DMS153 (cell line): ENCODE measurements around the gene KCNN4.
"Not testable (repeated sequence)": the region's sequence is repeated elsewhere in the genome, so short reads cannot be mapped to it uniquely, and the experiment has no call there.

Experiments
- DNase-seq: peaks from one replicate; lab custom pipeline; 2025; lab: John Stamatoyannopoulos, UW

KCNN4 gene

DNA sequence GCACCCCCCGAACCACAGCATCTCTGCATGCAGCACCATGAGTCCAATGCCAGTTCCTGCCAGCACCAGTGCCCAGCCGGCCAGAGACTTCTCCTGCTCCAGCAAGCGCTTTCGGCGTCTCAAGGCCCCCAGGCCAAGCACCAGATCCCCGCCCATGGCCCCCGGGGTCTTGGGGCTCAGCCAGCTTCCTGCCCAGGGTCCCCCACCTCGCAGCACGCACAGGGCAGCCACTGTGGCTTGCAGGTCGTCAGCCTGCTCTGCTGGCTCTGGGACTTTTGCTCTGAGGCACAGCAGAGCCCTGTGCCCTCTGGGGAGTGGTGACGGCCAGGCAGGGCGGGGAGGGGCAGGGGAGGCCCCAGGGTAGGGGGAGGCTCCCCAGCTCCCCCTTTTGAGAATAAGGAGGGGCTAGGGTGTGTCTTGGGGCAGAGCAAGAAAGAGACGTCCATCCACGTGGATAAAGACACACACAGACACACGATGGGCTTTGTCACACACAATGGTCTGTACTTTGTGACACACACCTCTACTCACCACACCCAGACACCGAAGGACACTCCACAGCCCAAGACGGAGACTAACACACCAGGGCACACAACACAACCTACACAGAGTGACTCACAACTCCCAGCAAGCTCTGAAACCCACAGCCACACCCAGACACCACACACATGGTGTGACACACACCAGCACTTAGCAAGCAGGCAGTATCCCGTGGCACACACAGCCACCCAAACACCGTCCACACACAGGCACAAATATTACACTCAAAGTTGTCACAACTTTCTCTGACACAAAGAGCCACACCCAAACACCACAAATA, at the start of gene KCNN4:
KCNN4 (minus strand) TSS at position 268 of the 820 bp plus-strand sequence; CDS start at position 156, 112 bp downstream.
- DNase-seq: no peak

DNA sequence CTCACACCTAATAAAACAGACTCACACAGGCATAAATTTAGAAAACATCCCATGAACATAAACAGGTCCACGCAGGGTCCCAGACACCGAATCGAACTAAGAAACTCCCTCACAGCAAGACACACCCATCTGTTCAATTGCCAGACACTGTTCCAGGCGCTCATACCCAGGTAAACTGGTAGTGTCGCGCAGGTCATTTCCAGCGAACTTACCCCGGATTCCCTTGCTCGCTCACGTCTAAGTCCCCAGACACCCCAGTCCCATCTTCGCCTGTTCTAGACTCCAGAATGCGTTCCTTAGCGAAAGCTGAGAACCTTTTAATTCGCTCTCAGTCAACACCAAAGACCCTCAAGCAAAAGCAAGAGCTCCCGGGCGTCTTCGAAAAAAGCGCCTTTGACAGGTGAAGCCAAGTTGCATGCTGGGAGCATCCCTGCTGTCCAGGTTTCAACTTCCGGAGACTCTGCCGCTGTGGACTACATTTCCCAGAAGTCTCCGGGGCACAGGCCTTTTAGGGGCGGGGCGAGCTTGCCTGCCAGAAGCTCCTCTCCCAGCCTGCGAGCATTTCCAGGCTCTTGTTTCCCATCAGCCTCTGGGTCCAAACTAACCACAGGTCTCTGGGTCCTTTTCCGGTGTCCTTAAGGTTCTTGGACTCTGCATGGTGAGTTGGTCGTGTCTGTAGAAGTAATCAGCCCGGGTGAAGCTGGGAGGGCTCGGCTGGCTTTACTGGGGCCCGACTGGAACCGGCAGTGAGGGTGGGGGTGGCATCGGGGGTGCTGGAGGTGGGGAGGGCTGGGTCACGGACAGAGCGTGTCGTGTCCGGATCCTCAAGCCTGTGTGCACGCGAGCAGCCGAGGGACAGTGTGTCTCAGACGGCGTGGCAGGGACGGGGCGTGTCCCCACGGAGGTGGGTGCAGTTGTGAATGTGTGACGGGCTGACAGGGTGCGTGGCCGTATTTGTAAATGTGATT, 46.3 kb upstream of the KCNN4 start, which contains the start of gene ZNF283:
ZNF283 (plus strand) TSS at position 535 of the 968 bp plus-strand sequence. CDS start 6,184 bp downstream, outside the sequence.
- peak; percentile 78 for DNase-seq

DNA sequence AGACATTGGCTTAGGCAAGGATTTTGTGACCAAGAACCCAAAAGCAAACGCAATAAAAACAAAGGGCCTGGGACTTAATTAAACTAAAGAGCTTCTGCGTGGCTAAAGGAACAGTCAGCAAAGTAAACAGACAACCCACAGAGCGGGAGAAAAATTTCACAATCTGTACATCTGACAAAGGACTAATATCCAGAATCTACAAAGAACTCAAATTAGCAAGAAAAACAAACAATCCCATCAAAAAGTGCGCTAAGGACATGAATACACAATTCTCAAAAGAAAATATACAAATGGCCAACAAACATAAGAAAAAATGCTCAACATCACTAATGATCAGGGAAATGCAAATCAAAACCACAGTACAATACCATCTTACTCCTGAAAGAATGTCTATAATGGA, 43.8 kb upstream of the KCNN4 start:
- DNase-seq: not testable (repeated sequence)

DNA sequence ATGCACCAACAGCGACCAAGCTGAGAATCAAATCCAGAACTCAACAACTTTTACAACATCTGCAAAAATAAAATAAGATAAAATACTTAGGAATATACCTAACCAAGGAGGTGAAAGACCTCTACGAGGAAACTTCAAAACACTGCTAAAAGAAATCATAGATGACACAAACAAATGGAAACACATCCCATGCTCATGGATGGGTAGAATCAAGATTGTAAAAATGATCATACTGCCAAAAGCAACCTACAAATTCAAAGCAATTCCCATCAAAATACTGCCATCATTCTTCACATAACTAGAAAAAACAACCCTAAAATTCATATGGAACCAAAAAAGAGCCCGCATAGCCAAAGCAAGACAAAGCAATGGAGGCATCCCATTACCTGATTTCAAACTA, 43.1 kb upstream of the KCNN4 start:
- not testable (repeated sequence) for DNase-seq

DNA sequence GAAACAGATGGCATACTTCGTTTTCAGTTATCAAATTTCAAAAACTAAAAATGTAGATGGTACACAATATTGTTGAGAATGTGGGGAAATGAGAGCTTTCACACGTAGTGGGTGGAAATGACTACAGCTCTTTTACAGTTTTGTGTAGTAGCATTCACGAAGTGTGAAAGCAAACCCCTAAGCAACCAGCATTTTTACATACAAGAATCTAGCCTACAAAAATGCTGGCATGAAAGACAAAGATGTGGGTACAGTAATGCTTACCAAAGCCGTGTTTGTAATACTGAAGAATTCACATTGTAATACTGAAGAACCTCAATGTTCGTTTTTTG, 40.1 kb upstream of the KCNN4 start:
- no peak for DNase-seq

DNA sequence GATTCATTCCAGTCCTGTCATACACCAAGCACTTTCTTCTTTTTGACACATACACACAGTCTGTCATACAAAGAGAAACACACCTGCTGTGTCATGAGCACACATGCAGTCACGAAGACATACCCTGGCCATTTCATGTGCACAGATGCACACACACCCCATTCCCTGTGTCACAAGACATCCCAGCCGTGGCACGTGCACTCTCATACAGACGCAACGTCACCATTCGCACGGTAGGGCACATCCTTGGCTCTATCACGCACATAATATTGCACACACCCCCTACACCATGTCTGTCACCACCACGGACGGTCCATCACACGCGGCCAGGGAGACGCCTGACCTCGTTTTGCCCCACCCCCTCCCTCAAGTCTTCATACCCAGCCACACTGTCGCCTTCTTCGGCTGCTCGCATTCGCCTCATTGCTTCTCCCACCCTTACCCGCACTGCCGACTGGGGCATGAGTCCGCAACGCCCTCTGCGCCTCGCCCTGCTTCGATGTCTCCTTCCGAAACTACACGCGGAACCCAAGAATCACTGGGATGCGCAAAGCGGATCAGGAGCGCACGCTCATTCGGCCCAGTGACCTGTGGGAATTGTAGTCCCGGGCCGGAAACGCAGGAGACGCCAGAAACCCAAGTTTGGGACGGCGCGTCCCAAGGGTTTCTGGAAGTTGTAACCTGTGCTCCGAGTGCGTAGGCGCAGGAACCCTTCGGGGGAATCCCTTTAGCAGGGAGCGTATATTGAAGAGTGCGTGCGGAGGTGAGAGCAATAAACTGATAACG, 39.5 kb upstream of the KCNN4 start:
- DNase-seq: no peak

DNA sequence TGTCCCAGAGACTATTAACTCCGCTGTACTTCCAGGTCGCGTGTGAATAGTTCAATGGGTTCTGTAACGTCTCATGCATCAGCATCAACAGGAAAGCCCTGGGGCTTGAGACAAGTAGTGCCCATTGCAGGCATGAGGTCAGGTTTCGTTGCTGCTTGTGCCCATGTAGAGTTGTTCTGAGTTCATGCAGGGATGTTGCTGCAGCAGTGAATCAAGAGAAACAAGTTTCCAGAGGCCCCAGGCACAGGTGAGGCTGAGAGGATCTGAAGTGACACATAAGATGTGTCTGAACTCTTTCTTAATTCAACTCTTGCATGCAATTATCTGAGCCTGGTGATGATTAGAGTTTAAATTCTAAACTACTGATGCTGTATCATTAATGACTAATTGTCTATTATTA, 37.7 kb upstream of the KCNN4 start:
- no peak for DNase-seq

DNA sequence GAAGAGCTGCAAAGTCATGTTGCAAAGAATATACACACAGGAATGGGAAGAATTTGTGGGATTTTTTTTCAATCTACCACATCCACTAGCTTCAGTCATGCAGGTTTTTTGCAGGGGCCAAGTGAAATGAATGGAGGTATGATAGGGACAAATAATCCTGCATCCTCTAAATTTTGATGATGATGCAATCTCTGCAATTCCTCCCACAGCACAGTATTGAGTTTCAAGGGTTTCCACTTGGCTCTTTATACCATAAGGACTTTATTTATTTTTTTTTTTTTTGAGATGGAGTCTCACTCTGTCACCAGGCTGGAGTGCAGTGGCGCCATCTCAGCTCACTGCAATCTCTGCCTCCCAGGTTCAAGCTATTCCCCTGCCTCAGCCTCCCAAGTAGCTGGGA, 36.7 kb upstream of the KCNN4 start:
- not testable (repeated sequence) for DNase-seq

DNA sequence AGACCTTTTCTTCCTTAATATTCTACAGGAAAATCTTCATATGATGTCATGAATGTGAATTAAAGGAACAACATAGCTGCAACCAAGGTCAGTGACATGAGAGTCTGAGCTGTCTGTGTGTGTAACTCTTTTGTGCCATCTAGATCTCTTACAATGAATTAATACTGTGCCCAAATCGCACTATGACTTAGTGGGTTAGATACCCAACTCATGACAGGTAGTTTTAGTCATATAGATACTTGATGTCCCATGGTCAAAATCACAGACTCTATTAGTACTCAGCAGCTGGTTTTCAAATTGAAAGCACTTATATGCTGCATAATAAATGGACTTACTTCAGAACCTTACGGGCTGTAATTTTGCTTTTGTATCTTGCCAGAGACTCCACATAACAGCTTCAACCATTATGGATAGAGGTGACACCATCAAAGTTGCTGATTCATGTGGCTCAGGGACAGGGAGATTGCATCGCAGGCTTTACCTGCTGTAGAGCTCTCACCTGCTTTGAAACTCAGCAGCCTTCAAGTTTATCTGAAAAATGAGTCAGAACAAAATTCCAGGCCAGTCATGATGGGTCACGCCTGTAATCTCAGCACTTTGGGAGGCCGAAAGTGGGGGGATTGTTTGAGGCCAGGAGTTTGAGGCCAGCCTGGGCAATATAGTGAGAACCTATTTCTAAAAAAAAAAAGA, 34.0 kb upstream of the KCNN4 start:
- DNase-seq: no peak

DNA sequence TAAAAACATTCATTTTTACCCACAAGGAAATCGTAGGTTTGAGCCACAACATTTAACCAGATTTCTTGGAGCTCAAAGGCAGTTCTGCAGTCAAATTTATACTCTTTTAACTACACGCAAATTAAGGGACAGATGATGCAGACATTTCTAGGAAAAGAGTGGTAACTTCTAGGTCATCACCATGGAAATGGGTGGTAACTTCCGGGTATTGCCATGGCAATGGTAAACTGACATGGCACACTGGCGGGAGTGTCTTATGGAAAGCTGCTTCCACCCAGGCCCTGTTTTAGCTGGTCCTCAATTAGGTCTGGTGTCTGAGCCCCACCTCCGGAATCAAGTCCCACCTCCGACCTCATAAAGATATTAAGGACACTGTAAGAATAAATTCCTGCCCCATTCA, 31.9 kb upstream of the KCNN4 start:
- DNase-seq: no peak

DNA sequence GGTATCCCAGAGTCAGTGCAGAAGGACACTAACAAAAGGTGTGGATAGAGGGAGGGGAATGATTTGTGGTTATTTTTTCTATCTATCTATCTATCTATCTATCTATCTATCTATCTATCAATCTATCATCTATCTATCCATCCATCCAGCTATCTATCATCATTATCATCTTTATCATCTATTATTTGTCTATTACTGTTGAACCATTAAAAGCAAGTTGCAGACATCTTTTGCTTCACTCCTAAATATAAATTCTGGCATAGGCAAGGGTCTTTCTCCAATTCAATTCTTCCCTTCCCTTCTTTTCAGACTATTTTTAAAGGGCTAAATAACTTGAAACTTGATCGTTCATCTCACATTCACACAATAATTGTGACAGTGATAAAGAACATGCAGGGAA, 31.5 kb upstream of the KCNN4 start:
- no peak for DNase-seq

DNA sequence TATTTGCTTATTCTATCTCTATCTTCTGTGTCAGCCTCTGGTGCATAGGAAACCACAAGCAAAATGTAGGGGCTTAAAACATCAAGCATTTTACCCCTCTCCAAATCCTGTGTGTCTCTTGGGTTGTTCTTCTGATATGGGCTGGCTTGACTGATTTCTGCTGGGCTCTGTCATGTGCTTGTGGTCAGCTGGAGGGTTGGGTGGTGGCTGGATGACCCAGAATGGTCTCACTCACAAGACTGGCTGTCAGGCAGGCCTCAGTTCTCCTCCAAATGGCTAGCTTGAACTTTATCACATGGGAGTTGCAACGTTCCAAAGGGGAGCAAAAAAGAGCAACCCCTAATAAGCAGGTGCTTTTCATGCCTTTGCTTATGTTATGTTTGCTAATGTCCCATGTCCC, 31.1 kb upstream of the KCNN4 start:
- no peak for DNase-seq

DNA sequence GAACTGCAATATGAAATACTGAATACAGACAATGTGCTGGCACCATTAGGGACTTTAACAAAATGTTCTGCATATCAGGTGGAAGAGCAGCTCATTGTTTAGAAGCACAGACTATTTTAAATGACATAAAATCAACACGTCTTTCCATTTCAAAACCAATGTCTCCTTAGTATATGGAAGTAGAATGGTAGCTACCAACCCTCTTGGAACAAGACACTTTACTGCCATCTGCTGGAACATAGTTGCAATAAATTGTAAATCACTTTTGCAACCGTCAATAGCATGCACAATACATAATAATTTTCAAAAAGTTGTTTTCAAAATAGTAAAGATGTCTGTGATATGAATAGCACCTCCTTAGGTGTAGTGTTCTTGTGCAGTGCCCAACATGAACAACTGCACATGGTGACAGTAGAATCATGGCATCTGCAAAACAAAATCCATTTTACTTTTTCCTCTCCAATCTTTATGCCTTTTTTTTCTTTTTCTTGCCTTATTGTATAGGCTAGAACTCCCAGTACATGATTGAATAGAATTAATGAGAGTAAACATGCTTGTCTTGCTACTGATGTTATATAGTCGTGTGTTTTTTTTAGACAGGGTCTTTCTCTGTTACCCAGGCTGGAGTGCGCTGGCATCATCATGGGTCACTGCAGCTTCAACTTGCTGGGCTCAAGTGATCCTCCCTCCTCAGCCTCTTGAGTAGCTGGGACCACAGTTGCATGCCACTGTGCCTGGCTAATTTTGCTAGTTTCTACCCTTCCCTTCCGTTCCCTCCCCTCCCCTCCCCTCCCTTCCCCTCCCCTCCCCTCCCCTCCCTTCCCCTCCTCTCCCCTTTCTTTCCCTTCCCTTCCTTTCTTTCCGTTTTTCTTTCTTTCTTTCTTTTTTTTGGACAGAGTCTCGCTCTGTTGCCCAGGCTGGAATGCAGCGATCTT, 29.3 kb upstream of the KCNN4 start:
- peak; percentile 26 for DNase-seq

DNA sequence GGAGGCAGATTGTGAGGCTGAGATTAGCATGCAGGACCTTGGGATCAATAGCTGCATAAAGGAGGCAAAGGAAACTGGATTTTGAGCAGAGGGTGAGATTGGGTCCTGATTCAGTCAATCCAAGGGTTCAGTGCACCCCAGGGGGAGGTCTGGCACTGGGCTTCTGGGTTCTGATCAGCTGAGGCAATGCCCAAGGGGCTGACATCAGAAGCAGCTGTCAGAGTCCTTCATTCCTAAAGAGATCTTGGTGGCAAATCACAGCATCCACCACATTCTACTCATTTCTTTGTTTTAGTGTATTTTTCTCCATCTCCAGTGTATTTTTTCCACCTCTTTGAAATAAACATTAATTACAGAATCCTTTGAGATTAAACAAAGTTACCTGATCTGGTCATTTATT, 26.9 kb upstream of the KCNN4 start:
- DNase-seq: no peak

DNA sequence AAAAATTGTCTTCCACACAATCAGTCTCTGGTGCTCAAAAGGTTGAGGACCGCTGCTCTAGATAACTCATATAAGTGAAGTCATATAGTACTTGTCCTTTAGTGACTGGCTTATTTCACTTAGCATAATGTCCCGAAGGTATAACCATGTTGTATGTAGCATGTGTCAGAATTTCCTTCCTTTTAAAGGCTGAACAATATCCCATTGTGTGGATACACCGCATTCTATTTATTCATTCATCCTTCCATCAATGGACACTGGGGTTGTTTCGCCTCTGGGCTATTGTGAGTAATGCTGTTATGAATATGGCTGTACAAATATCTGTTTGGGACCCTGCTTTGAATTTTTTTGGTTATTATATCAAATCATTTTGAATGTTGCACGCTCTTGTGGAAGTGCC, 26.1 kb upstream of the KCNN4 start:
- no peak for DNase-seq

DNA sequence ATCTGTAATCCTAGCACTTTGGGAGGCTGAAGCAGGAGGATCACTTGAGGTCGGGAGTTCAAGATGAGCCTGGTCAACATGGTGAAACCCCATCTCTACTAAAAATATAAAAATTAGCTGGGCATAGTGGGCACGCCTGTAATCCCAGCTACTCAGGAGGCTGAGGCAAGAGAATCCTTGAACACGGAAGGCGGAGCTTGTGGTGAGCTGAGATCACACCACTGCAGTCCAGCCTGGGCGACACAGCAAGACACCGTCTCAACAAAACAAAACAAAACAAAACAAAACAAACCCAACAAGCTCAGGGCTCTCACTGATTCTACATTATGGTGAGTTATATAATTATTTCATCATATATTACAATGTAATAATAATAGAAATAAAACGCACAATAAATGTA, 25.6 kb upstream of the KCNN4 start:
- not testable (repeated sequence) for DNase-seq

DNA sequence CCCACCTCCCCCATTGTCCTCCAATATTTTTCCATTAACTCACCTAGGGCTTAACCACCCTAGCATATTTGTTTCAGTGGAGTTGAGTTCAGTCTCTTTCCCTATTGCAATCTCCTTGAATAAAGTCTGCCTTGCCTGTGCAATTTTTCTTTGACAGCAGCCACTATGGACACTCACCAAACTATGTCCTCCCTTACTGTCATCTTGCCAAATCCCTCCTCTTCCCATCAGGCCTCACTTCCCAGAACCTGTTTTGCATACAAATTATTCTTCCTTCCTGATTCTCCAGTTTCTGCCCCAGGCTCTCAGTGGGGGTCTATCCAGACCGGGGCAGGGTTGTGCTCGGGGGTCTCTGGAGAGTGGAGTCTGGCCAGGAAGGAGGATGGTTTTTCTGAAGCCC, 23.7 kb upstream of the KCNN4 start:
- DNase-seq: no peak

DNA sequence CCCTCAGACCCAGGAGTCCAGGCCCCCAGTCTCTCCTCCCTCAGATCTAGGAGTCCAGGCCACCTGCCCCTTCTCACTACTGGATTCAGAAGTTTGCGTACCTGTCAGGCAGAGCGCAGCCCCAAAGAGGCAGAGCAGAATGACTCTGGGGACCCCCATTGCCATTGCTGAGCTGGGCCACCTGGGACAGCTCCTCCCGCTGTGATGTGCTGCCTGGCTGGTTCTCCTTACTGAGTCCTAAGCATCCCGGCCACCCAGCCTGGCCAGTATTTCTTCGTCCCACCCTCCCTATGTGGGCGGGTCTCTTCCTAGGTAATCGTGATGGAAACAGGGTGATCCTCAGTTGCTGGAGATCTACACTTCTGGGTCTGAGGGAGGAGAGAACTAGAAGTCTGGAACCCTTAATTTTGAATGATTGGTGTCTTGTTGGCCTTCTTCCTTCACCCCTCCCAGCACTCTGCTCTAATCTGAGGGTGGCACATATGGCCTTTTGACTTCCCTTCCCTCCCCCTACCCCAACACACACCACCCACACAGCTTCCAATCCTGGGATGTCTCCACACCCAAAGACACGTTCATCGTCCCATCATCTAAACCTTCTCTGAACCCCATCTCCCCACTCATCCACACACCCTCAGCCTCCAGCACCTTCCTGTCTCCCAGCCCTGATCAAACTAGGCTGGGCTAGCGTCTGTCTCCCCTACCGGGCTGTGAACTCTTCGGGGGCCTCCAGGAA, 21.6 kb upstream of the KCNN4 start, which contains the start of gene LYPD5:
LYPD5 (minus strand) TSS at position 232 of the 736 bp plus-strand sequence; CDS start at position 165, 67 bp downstream.
- no peak for DNase-seq

DNA sequence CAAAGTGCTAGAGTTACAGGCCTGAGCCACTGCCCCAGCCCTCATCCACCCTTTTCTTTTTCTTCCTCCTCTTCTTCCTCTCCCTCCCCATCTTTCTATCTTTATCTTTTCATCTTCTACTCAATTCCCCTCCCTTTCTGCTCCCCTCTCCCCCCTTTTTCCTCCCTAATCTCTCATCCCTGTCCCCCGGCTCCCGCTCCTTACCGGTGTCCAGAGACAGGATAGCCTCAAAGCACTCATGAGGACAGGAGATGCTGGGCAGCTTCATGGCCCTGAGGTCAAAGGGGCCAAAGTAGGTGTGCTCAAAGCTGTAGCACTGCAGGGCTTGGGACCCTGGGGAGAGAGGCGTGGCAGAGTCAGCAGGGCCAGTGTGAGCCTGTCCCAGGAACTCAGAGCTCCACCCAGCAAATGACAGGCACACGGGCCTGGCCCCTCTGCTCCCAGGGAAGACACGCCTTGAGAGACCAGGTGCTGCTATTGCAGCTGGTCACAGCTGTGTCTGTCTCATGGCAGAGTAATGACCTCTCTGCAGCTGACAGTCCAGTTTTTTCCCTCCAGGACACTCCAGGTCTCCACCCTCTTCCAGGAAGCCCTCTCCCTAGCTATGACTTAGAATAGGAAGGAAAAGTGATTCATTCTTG, 18.8 kb upstream of the KCNN4 start:
- DNase-seq: no peak
